Measurements from ENCODE around the gene FOXJ3.
A peak's percentile ranks its signal among the peaks of the same experiment; 100 is the strongest.

FOXJ3 gene

DNA sequence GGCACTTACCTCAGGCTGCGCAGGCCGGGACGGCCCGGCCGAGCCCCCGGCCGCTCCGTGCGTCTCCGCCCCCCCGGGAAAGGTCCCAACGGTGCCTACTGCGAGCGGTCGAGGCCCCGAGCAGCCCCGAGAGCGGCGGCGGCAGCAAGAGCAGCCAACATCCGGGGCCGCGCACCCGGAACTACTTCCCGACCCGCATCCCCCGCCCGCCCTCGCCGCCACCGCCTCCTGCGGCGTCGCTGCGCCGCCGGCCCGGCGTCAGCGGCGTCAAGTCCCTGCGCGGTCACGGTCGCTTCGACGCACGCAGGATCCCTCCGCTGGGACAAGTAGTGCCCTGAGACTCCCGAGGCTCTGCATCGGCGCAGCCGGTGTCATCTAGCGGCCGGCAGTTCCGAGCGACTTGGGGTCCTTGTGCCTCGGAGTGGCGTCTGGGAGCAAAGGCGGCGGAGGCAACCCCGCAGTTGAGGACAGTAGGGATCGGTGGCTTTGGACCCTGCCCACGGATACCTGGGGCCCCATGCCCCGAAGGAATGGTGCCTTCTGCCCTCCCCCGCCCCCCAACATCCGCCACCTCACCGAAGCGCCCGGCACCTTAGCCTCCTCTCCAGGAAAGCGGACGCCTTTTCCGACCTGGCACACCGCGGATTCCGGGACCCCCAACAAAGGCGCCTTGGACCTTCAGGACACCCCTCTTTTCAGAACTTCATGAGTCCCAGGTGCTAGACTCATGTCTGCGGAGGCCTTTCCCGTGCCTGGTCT, at the start of gene FOXJ3 (continued):
- TF ChIP-seq IKZF3 (tag by site-specific recombination; IDR thresholded peaks at IDR 0.05) (peak; percentile 40), ZNF776 (tag by site-specific recombination; IDR thresholded peaks at IDR 0.05; ENCODE audit: borderline replicate concordance) (no peak), ZNF23 (tag by site-specific recombination; IDR thresholded peaks at IDR 0.05; ENCODE audit: borderline replicate concordance) (peak; percentile 31; the same call in 1 of the 2 replicates), ZBTB20 (tag by site-specific recombination; IDR thresholded peaks at IDR 0.05) (peak; percentile 92), KLF1 (tag by site-specific recombination; IDR thresholded peaks at IDR 0.05) (peak; percentile 49; the same call in 1 of the 2 replicates), ZNF48 (tag by site-specific recombination; IDR thresholded peaks at IDR 0.05) (no peak), ZNF184 (tag by site-specific recombination; IDR thresholded peaks at IDR 0.05) (peak; percentile 64), ZNF548 (tag by site-specific recombination; IDR thresholded peaks at IDR 0.05) (no peak), ZNF248 (tag by site-specific recombination; IDR thresholded peaks at IDR 0.05) (no peak), ZNF514 (tag by site-specific recombination; IDR thresholded peaks at IDR 0.05) (no peak), ZNF335 (tag by site-specific recombination; conservative IDR thresholded peaks at IDR 0.05) (peak; percentile 97), SP7 (tag by site-specific recombination; IDR thresholded peaks at IDR 0.05) (peak; percentile 95), ZNF785 (tag by site-specific recombination; IDR thresholded peaks at IDR 0.05) (peak; percentile 92), GLI4 (tag by site-specific recombination; IDR thresholded peaks at IDR 0.05) (peak; percentile 91), ZNF2 (tag by site-specific recombination; IDR thresholded peaks at IDR 0.05) (peak; percentile 95), ZNF24 (tag by site-specific recombination; IDR thresholded peaks at IDR 0.05) (peak; percentile 90), ZNF747 (tag by site-specific recombination; IDR thresholded peaks at IDR 0.05) (no peak), ZNF558 (tag by site-specific recombination; IDR thresholded peaks at IDR 0.05) (0 out of 2 replicates have a peak, but pooled peaks have one; percentile 37), ZNF768 (tag by site-specific recombination; IDR thresholded peaks at IDR 0.05) (0 out of 2 replicates have a peak, but pooled peaks have one; percentile 3), ZNF140 (tag by site-specific recombination; IDR thresholded peaks at IDR 0.05) (no peak; the same call in 1 of the 2 replicates)
- TF ChIP-seq, protein P1, sequence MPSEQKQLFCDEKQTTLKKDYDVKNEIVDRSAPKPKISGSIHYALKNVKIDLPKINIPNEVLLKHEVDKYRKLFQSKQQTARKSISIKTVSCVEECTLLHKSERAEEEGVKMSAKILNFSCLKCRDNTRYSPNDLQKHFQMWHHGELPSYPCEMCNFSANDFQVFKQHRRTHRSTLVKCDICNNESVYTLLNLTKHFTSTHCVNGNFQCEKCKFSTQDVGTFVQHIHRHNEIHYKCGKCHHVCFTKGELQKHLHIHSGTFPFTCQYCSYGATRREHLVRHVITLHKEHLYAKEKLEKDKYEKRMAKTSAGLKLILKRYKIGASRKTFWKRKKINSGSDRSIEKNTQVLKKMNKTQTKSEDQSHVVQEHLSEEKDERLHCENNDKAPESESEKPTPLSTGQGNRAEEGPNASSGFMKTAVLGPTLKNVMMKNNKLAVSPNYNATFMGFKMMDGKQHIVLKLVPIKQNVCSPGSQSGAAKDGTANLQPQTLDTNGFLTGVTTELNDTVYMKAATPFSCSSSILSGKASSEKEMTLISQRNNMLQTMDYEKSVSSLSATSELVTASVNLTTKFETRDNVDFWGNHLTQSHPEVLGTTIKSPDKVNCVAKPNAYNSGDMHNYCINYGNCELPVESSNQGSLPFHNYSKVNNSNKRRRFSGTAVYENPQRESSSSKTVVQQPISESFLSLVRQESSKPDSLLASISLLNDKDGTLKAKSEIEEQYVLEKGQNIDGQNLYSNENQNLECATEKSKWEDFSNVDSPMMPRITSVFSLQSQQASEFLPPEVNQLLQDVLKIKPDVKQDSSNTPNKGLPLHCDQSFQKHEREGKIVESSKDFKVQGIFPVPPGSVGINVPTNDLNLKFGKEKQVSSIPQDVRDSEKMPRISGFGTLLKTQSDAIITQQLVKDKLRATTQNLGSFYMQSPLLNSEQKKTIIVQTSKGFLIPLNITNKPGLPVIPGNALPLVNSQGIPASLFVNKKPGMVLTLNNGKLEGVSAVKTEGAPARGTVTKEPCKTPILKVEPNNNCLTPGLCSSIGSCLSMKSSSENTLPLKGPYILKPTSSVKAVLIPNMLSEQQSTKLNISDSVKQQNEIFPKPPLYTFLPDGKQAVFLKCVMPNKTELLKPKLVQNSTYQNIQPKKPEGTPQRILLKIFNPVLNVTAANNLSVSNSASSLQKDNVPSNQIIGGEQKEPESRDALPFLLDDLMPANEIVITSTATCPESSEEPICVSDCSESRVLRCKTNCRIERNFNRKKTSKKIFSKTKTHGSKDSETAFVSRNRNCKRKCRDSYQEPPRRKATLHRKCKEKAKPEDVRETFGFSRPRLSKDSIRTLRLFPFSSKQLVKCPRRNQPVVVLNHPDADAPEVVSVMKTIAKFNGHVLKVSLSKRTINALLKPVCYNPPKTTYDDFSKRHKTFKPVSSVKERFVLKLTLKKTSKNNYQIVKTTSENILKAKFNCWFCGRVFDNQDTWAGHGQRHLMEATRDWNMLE (tag by site-specific recombination; conservative IDR thresholded peaks at IDR 0.05; ENCODE audit: low read depth): peak; percentile 71
- TF ChIP-seq, protein P2, sequence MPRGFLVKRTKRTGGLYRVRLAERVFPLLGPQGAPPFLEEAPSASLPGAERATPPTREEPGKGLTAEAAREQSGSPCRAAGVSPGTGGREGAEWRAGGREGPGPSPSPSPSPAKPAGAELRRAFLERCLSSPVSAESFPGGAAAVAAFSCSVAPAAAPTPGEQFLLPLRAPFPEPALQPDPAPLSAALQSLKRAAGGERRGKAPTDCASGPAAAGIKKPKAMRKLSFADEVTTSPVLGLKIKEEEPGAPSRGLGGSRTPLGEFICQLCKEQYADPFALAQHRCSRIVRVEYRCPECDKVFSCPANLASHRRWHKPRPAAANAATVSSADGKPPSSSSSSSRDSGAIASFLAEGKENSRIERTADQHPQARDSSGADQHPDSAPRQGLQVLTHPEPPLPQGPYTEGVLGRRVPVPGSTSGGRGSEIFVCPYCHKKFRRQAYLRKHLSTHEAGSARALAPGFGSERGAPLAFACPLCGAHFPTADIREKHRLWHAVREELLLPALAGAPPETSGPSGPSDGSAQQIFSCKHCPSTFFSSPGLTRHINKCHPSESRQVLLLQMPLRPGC (tag by site-specific recombination; IDR thresholded peaks at IDR 0.05): peak; percentile 93
- TF ChIP-seq, protein P3, sequence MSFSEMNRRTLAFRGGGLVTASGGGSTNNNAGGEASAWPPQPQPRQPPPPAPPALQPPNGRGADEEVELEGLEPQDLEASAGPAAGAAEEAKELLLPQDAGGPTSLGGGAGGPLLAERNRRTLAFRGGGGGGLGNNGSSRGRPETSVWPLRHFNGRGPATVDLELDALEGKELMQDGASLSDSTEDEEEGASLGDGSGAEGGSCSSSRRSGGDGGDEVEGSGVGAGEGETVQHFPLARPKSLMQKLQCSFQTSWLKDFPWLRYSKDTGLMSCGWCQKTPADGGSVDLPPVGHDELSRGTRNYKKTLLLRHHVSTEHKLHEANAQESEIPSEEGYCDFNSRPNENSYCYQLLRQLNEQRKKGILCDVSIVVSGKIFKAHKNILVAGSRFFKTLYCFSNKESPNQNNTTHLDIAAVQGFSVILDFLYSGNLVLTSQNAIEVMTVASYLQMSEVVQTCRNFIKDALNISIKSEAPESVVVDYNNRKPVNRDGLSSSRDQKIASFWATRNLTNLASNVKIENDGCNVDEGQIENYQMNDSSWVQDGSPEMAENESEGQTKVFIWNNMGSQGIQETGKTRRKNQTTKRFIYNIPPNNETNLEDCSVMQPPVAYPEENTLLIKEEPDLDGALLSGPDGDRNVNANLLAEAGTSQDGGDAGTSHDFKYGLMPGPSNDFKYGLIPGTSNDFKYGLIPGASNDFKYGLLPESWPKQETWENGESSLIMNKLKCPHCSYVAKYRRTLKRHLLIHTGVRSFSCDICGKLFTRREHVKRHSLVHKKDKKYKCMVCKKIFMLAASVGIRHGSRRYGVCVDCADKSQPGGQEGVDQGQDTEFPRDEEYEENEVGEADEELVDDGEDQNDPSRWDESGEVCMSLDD (tag by site-specific recombination; IDR thresholded peaks at IDR 0.05): peak; percentile 97
- TF ChIP-seq, protein P4, sequence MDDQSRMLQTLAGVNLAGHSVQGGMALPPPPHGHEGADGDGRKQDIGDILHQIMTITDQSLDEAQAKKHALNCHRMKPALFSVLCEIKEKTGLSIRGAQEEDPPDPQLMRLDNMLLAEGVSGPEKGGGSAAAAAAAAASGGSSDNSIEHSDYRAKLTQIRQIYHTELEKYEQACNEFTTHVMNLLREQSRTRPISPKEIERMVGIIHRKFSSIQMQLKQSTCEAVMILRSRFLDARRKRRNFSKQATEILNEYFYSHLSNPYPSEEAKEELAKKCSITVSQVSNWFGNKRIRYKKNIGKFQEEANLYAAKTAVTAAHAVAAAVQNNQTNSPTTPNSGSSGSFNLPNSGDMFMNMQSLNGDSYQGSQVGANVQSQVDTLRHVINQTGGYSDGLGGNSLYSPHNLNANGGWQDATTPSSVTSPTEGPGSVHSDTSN (CRISPR knock-in tag; IDR thresholded peaks at IDR 0.05): peak; percentile 84
- TF ChIP-seq, protein P5, sequence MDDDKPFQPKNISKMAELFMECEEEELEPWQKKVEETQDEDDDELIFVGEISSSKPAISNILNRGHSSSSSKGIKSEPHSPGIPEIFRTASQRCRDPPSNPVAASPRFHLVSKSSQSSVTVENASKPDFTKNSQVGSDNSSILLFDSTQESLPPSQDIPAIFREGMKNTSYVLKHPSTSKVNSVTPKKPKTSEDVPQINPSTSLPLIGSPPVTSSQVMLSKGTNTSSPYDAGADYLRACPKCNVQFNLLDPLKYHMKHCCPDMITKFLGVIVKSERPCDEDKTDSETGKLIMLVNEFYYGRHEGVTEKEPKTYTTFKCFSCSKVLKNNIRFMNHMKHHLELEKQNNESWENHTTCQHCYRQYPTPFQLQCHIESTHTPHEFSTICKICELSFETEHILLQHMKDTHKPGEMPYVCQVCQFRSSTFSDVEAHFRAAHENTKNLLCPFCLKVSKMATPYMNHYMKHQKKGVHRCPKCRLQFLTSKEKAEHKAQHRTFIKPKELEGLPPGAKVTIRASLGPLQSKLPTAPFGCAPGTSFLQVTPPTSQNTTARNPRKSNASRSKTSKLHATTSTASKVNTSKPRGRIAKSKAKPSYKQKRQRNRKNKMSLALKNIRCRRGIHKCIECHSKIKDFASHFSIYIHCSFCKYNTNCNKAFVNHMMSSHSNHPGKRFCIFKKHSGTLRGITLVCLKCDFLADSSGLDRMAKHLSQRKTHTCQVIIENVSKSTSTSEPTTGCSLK (tag by site-specific recombination; IDR thresholded peaks at IDR 0.05): no peak
- TF ChIP-seq, protein P6, sequence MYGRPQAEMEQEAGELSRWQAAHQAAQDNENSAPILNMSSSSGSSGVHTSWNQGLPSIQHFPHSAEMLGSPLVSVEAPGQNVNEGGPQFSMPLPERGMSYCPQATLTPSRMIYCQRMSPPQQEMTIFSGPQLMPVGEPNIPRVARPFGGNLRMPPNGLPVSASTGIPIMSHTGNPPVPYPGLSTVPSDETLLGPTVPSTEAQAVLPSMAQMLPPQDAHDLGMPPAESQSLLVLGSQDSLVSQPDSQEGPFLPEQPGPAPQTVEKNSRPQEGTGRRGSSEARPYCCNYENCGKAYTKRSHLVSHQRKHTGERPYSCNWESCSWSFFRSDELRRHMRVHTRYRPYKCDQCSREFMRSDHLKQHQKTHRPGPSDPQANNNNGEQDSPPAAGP (tag by site-specific recombination; IDR thresholded peaks at IDR 0.05): peak; percentile 95

Measured in HEK293 (cell line).